GM12878 (cell line): ENCODE measurements around the gene ANKRD16.

ENCODE experiments used
- EED ChIP-seq: sonication (generic); IDR thresholded peaks from 2 replicates; pipeline ENCODE4 v1.6.1; 2016; ENCODE audit warnings: antibody characterized with exemption, low read depth
- EZH2 ChIP-seq: IDR thresholded peaks from 2 replicates; pipeline ENCODE4 v1.6.1; 2012; ENCODE audit warnings: low read depth, mild to moderate bottlenecking, control low read depth, inconsistent platforms, low read length, borderline replicate concordance; ENCODE audit not compliant: control insufficient read depth
- MTA3 ChIP-seq: IDR thresholded peaks from 2 replicates; pipeline ENCODE4 v1.6.1; 2012; ENCODE audit warnings: low read length, inconsistent platforms, borderline replicate concordance
- NRF1 ChIP-seq: conservative IDR thresholded peaks from 2 replicates; pipeline ENCODE4 v1.6.1; 2011; ENCODE audit warnings: mild to moderate bottlenecking, low read depth, low read length, improper control_type of control experiment
- POLR2A ChIP-seq: IDR thresholded peaks from 2 replicates; pipeline ENCODE4 v1.6.1; 2011; ENCODE audit warnings: low read depth, mild to moderate bottlenecking, low read length
- POLR2AphosphoS5 ChIP-seq: IDR thresholded peaks from 2 replicates; pipeline ENCODE4 v1.6.1; 2011; ENCODE audit warnings: mild to moderate bottlenecking, low read length, inconsistent platforms
- SRF ChIP-seq, 2 experiments: IDR thresholded peaks; 2 replicates each; pipeline ENCODE4 v1.6.1; 2011; ENCODE audit warnings: low read depth in 2 of 2, low read length in 2 of 2, mild to moderate bottlenecking in 1 of 2, moderate library complexity in 1 of 2
- ZNF217 ChIP-seq: fragments of 450-650 bp; IDR thresholded peaks from 2 replicates; pipeline ENCODE4 v1.6.1; 2017; ENCODE audit warnings: antibody characterized with exemption, mild to moderate bottlenecking
- TF ChIP-seq, protein P1 (sequence below), 3 experiments: IDR thresholded peaks in 2 of 3; conservative IDR thresholded peaks in 1 of 3; 2 replicates each; pipeline ENCODE4 v1.5.1; 2011; ENCODE audit warnings: low read depth in 3 of 3, low read length in 3 of 3, mild to moderate bottlenecking in 3 of 3, control low read depth in 2 of 3, moderate library complexity in 2 of 3, inconsistent platforms in 1 of 3, mixed read lengths in 1 of 3; ENCODE audit not compliant: control insufficient read depth in 2 of 3, insufficient read depth in 1 of 3; ENCODE audit errors: extremely low read depth in 1 of 3
- TF ChIP-seq, protein P2 (sequence below): fragments of 450-650 bp; IDR thresholded peaks from 2 replicates; pipeline ENCODE4 v1.6.1; 2017; ENCODE audit warnings: mild to moderate bottlenecking

DNA sequence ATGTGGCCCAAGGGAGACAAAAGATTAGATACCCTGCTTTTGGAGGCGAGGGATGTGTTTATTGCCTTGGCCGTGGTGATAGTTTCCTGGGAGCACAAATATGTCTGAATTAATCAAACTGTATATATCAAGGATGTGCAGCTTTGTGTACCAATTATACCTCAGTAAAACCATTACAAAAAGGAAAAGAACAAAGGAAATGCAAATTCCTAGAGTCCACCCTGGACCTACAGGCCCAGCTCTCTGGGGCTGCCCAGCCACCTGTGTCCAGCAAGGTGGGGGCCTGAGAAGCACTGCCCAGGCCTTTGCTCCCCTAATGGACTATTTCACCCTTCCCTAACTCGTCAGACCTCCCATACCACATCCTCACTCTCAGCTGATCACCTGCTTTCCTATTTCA lies 20.5 kb downstream of the ANKRD16 start:
- TF ChIP-seq, protein P1, sequence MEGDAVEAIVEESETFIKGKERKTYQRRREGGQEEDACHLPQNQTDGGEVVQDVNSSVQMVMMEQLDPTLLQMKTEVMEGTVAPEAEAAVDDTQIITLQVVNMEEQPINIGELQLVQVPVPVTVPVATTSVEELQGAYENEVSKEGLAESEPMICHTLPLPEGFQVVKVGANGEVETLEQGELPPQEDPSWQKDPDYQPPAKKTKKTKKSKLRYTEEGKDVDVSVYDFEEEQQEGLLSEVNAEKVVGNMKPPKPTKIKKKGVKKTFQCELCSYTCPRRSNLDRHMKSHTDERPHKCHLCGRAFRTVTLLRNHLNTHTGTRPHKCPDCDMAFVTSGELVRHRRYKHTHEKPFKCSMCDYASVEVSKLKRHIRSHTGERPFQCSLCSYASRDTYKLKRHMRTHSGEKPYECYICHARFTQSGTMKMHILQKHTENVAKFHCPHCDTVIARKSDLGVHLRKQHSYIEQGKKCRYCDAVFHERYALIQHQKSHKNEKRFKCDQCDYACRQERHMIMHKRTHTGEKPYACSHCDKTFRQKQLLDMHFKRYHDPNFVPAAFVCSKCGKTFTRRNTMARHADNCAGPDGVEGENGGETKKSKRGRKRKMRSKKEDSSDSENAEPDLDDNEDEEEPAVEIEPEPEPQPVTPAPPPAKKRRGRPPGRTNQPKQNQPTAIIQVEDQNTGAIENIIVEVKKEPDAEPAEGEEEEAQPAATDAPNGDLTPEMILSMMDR (IDR thresholded peaks at IDR 0.05 in 2 of 3, conservative IDR thresholded peaks at IDR 0.05 in 1 of 3; ENCODE audit: control insufficient read depth in 2 of 3, extremely low read depth in 1 of 3, insufficient read depth in 1 of 3, low read depth in 3 of 3, low read length in 3 of 3), result no peak
- TF ChIP-seq ZNF217 (no peak), EED (no peak), EZH2 (no peak), POLR2A (no peak), MTA3 (no peak), POLR2AphosphoS5 (no peak), NRF1 (no peak), SRF (IDR thresholded peaks at IDR 0.05; ENCODE audit: low read depth in 2 of 2, low read length in 2 of 2) (no peak)
- TF ChIP-seq, protein P2, sequence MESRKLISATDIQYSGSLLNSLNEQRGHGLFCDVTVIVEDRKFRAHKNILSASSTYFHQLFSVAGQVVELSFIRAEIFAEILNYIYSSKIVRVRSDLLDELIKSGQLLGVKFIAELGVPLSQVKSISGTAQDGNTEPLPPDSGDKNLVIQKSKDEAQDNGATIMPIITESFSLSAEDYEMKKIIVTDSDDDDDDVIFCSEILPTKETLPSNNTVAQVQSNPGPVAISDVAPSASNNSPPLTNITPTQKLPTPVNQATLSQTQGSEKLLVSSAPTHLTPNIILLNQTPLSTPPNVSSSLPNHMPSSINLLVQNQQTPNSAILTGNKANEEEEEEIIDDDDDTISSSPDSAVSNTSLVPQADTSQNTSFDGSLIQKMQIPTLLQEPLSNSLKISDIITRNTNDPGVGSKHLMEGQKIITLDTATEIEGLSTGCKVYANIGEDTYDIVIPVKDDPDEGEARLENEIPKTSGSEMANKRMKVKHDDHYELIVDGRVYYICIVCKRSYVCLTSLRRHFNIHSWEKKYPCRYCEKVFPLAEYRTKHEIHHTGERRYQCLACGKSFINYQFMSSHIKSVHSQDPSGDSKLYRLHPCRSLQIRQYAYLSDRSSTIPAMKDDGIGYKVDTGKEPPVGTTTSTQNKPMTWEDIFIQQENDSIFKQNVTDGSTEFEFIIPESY, result no peak
